Mammary microvascular endothelial cell (primary cell): ENCODE data around the gene MCRIP1. TPM values are rescaled to one million over a fixed set of nuclear protein-coding genes. Genes with fewer than 3 reads are reported as not detected.

Experiments used
- total RNA-seq: library from RNA; depleted of rRNA; stranded (reverse); fragments of >200 nt; gene quantifications from 2 replicates; pipeline ENCODE4 v1.2.3, GENCODE V29; 2015

MCRIP1 gene
- total RNA-seq: 88.9 and 104 TPM in 2 replicates

GRCh38 chr17:81833160-81833920, at the start of gene MCRIP1:
MCRIP1 (minus strand) TSS chr17:81833291; CDS start chr17:81824506, 8,785 bp downstream.

GRCh38 chr17:81870981-81871386, 37.9 kb upstream of the MCRIP1 start, which contains the start of gene ARHGDIA:
ARHGDIA (minus strand) TSS chr17:81871337; CDS start chr17:81869930, 1,407 bp downstream.

GRCh38 chr17:81859906-81860755, 27.0 kb upstream of the MCRIP1 start, which contains the start of gene P4HB:
P4HB (minus strand) TSS chr17:81860535; CDS start chr17:81860471, 64 bp downstream.

GRCh38 chr17:81834831-81835267, 1.8 kb upstream of the MCRIP1 start, which contains the start of gene PPP1R27:
PPP1R27 (minus strand) TSS chr17:81835050; CDS start chr17:81834953, 97 bp downstream.

GRCh38 chr17:81803728-81804558, 29.1 kb downstream of the MCRIP1 start, which contains the start of gene GCGR:
GCGR (plus strand) TSS chr17:81804150; CDS start chr17:81809019, 4,869 bp downstream.

Other genes with a start within 250 kb of the MCRIP1 start
- gene NPLOC4, start 196.2 kb downstream of the MCRIP1 start, total RNA-seq: 79.1 and 89.9 TPM in 2 replicates
- gene TSPAN10, start 196.1 kb downstream of the MCRIP1 start, total RNA-seq: 0.20 TPM in 1 of 2 replicates, not detected in the other
- 0.20 and 0.25 TPM in 2 replicates for gene PDE6G, start 176.7 kb downstream of the MCRIP1 start, total RNA-seq
- gene OXLD1, start 166.7 kb downstream of the MCRIP1 start, total RNA-seq: 26.7 and 37.2 TPM in 2 replicates
- 21.9 and 22.1 TPM in 2 replicates for gene CCDC137, start 166.6 kb downstream of the MCRIP1 start, total RNA-seq
- 35.6 and 36.0 TPM in 2 replicates for gene ARL16, start 149.5 kb downstream of the MCRIP1 start, total RNA-seq
- gene HGS, start 149.3 kb downstream of the MCRIP1 start, total RNA-seq: 124 and 135 TPM in 2 replicates
- 145 and 156 TPM in 2 replicates for gene MRPL12, start 129.9 kb downstream of the MCRIP1 start, total RNA-seq
- gene SLC25A10, start 121.0 kb downstream of the MCRIP1 start, total RNA-seq: 27.1 and 32.0 TPM in 2 replicates
- not detected in 2 replicates for gene GCGR, start 29.1 kb downstream of the MCRIP1 start, total RNA-seq
- not detected in 2 replicates for gene PPP1R27, start 1.8 kb upstream of the MCRIP1 start, total RNA-seq
- 1,689 and 1,862 TPM in 2 replicates for gene P4HB, start 27.2 kb upstream of the MCRIP1 start, total RNA-seq
- gene ARHGDIA, start 38.0 kb upstream of the MCRIP1 start, total RNA-seq: 405 and 442 TPM in 2 replicates
- 270 and 274 TPM in 2 replicates for gene ALYREF, start 58.3 kb upstream of the MCRIP1 start, total RNA-seq
- 259 and 262 TPM in 2 replicates for gene ANAPC11, start 58.4 kb upstream of the MCRIP1 start, total RNA-seq
- 0.54 and 1.3 TPM in 2 replicates for gene NPB, start 68.9 kb upstream of the MCRIP1 start, total RNA-seq
- 51.8 and 57.0 TPM in 2 replicates for gene PCYT2, start 78.1 kb upstream of the MCRIP1 start, total RNA-seq
- 15.3 and 18.3 TPM in 2 replicates for gene SIRT7, start 84.9 kb upstream of the MCRIP1 start, total RNA-seq
- 22.3 and 23.3 TPM in 2 replicates for gene MAFG, start 94.4 kb upstream of the MCRIP1 start, total RNA-seq
- 52.5 and 73.9 TPM in 2 replicates for gene PYCR1, start 104.0 kb upstream of the MCRIP1 start, total RNA-seq
- not detected in 2 replicates for gene MYADML2, start 113.9 kb upstream of the MCRIP1 start, total RNA-seq
- not detected in 2 replicates for gene NOTUM, start 127.9 kb upstream of the MCRIP1 start, total RNA-seq
- gene ASPSCR1, start 144.3 kb upstream of the MCRIP1 start, total RNA-seq: 20.9 and 21.3 TPM in 2 replicates
- 130 TPM in 2 replicates for gene CENPX, start 189.6 kb upstream of the MCRIP1 start, total RNA-seq
- 25.1 and 29.3 TPM in 2 replicates for gene LRRC45, start 190.0 kb upstream of the MCRIP1 start, total RNA-seq
- gene RAC3, start 198.4 kb upstream of the MCRIP1 start, total RNA-seq: 15.5 and 16.5 TPM in 2 replicates
- 114 and 147 TPM in 2 replicates for gene DCXR, start 204.4 kb upstream of the MCRIP1 start, total RNA-seq
- 28.5 and 30.8 TPM in 2 replicates for gene RFNG, start 218.5 kb upstream of the MCRIP1 start, total RNA-seq
- gene GPS1, start 218.6 kb upstream of the MCRIP1 start, total RNA-seq: 116 and 127 TPM in 2 replicates
- gene DUS1L, start 232.5 kb upstream of the MCRIP1 start, total RNA-seq: 81.1 and 101 TPM in 2 replicates